Adrenal gland (tissue), 12 donors: ENCODE measurements around the gene HNRNPLL. TPM values are rescaled to one million over a fixed set of nuclear protein-coding genes. Genes with fewer than 3 reads are reported as not detected.

Experiments used
- DNase-seq, 7 donors: peaks; one replicate each; pipeline ENCODE4 v3.0.0-alpha.2; 2019 to 2020
- H3K27ac ChIP-seq, 5 donors: fragments of 200-600 bp; sonication (generic) in 4 of 5; 1 replicate in 3 of 5; 2 replicates in 2 of 5; pipeline versions ENCODE4 v1.5.1 to v1.8.0; 2016 to 2020; ENCODE audit warnings: mild to moderate bottlenecking in 1 of 5
- H3K27me3 ChIP-seq: fragments of 200-600 bp; 2 replicates; pipeline ENCODE4 v1.8.0; 2021
- H3K36me3 ChIP-seq, 2 donors: fragments of 200-600 bp; replicated peaks in 1 of 2; 1 replicate in 1 of 2; 2 replicates in 1 of 2; pipeline versions ENCODE4 v1.5.1 to v1.8.0; 2018 to 2022
- H3K4me1 ChIP-seq, 2 donors: fragments of 200-600 bp; replicated peaks in 1 of 2; 1 replicate in 1 of 2; 2 replicates in 1 of 2; pipeline versions ENCODE4 v1.5.1 to v1.8.0; 2018 to 2021
- H3K4me3 ChIP-seq, 4 donors: fragments of 200-600 bp; sonication (generic) in 3 of 4; one replicate each; pipeline ENCODE4 v1.5.1; 2016 to 2018
- H3K9me3 ChIP-seq, 3 donors: fragments of 200-600 bp; sonication (generic) in 1 of 3; replicated peaks in 1 of 3; 1 replicate in 2 of 3; 2 replicates in 1 of 3; pipeline versions ENCODE4 v1.5.1 to v1.8.0; 2016 to 2021
- POLR2A ChIP-seq, 2 donors: fragments of 450-650 bp; IDR thresholded peaks; one replicate each; pipeline ENCODE4 v1.6.1; 2017; ENCODE audit warnings: antibody characterized with exemption in 2 of 2, mild to moderate bottlenecking in 2 of 2, moderate library complexity in 1 of 2
- WGBS, 4 donors: extraction: QIAGEN DNeasy Blood & Tissue Kit in 2 of 4; methylation state at CpG; one replicate each; pipeline versions ENCODE4 v1.1.5 to v1.1.7; 2013 to 2017; 5-methylcytosine and 5-hydroxymethylcytosine counted together
- intact Hi-C, 2 donors: fragments of 100-400 bp; cut with DNase I; formaldehyde crosslinking; loops; one replicate each; pipeline versions ENCODE4 v1.14.1 to v1.15.0; 2022 to 2023
- polyA plus RNA-seq, 3 donors: library from polyadenylated mRNA; stranded (reverse); fragments of 200-250 nt in 2 of 3; fragments of 350-450 nt in 1 of 3; fragmentation: Illumina TruSeq in 1 of 3; extraction: RNeasy Lipid Tissue Mini Kit (QIAGEN cat#74804) in 1 of 3; gene quantifications; one replicate each; pipeline ENCODE4 v1.2.3, GENCODE V29; 2013 to 2014
- total RNA-seq, 9 donors: library from RNA; depleted of rRNA in 4 of 9; stranded (reverse); fragments of >200 nt in 4 of 9; fragments of 120-200 nt in 1 of 9; fragmentation: NEBNext Ultra II Directional in 1 of 9; extraction: Animal tissue kit (Norgen Biotek cat#: 25700) in 1 of 9; gene quantifications; one replicate each; pipeline versions ENCODE4 v1.1.0 to v1.2.4, GENCODE V29; 2013 to 2023
- TF ChIP-seq, protein P1 (sequence below), 6 experiments: fragments of 450-650 bp in 4 of 6; fragments of 200-600 bp in 2 of 6; sonication (generic) in 1 of 6; IDR thresholded peaks; 1 replicate in 5 of 6; 2 replicates in 1 of 6; pipeline versions ENCODE4 v1.5.1 to v1.8.0; 2016 to 2021; ENCODE audit warnings: antibody characterized with exemption in 6 of 6, mild to moderate bottlenecking in 2 of 6, moderate library complexity in 1 of 6
- donor health status: healthy with polysubstance abuse.
- donor health status: Bipolar disorder and iron deficiency.
- donor health status: DM: yes; HTN: yes; CAD: no.
- donor health status: DM: no; HTN: no; CAD: no.
- donor health status: DM: no; HTN: no; CAD: no.
- donor health status: DM: yes; HTN: yes; CAD: no.

HNRNPLL gene
- total and polyA plus RNA-seq, 12 donors: 19.5 to 75.2 (median 49.4) TPM

DNA sequence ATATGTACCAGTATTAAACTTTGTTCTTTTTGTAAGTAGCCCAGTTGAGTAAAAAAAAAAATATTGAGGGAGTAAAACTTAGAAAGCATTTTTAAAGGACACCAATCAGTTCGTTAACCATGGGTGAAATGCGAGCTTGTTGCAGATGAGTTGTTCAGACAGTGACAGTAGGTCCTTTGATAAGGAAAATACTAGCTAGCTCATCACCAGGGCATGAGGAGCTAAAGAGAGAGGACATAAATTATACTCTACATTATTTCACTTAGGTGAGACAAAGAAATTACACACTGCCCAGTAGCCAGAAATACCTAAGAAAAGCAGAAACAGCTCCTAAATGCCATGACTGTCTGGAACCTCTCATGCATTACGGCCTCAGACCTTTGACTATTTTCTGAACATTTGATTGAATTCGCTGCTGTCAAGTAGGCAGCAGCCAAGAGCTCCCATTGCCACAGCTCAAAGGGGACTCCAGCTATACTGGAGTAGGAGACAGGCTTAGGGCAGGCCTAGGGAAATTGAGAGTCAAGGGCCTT, 2.6 kb upstream of the HNRNPLL start:
- peaks cover 0 to 15% of the 10 kb centered on the region in 2 donors for H3K4me1 ChIP-seq
- no peak overlapping the region for H3K4me3 ChIP-seq
- H3K36me3 ChIP-seq: no peaks in the 10 kb centered on the region
- no peak overlapping the region for H3K27ac ChIP-seq
- intact Hi-C loops: loop anchor here in 1 of 2 donors (10.0 kb wide), 1 partner anchor 69 kb away; no protein-coding TSS in a partner anchor
- TF ChIP-seq, protein P1, sequence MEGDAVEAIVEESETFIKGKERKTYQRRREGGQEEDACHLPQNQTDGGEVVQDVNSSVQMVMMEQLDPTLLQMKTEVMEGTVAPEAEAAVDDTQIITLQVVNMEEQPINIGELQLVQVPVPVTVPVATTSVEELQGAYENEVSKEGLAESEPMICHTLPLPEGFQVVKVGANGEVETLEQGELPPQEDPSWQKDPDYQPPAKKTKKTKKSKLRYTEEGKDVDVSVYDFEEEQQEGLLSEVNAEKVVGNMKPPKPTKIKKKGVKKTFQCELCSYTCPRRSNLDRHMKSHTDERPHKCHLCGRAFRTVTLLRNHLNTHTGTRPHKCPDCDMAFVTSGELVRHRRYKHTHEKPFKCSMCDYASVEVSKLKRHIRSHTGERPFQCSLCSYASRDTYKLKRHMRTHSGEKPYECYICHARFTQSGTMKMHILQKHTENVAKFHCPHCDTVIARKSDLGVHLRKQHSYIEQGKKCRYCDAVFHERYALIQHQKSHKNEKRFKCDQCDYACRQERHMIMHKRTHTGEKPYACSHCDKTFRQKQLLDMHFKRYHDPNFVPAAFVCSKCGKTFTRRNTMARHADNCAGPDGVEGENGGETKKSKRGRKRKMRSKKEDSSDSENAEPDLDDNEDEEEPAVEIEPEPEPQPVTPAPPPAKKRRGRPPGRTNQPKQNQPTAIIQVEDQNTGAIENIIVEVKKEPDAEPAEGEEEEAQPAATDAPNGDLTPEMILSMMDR (IDR thresholded peaks at IDR 0.05): no peak
- no peak for TF ChIP-seq POLR2A (IDR thresholded peaks at IDR 0.05)
- WGBS, 4 donors: 85 to 92% (median 90%) methylated on average over 4 of the region's 4 CpGs
- no peaks in the 10 kb centered on the region for H3K27me3 ChIP-seq
- H3K9me3 ChIP-seq: no peaks in the 10 kb centered on the region
- DNase-seq: no peak

DNA sequence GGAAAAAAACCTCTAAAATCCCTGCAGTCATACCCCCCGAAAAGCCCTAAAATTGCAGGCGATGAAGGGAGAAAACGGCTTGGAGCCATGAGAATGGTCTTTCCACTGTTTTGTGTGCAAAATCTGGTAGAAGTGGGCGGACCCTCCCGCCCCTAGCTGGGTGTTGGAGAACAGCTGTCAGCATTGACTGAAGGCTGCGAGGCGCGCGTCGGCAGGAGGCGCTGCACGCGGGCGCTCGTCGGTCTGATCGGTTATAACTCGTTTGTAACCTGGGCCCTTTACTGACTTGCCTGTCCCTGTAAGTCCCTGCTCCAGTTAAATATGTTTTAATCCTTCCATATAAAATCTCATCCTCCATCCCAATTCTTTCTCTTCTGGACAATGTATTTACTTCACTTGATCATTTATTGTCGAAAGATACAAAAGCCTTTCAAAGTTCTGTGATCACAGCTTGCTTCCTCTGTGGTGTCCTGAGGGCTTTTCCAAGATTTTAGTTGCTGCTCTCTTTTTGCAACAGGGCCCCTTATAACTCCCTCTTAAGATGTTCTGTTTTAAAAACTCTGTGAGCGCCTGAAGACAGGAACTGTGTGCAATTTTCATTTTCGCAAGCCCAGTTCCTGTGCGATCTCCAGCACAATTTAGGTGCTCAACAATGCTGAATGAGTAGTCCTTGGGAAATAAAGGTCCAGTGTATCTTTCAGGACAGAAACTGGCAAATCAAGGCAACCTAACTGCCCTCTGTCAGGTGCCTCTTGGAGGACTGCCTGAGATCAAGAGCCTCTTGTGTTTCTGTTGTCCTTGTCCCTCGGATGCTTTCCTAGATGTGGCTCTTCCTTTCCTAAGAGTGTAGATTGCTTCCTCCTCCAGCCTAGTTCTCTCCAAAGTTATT, 918 bp upstream of the HNRNPLL start:
- TF ChIP-seq POLR2A (IDR thresholded peaks at IDR 0.05): no peak
- TF ChIP-seq, protein P1 (IDR thresholded peaks at IDR 0.05): peak; percentile 77 to 97 (median 84)
- peak overlapping the region in 3 of 4 donors; percentile 46 to 92 (median 91) for H3K4me3 ChIP-seq
- H3K4me1 ChIP-seq: peaks cover 16 to 33% of the 10 kb centered on the region in 2 donors
- H3K36me3 ChIP-seq: no peaks in the 10 kb centered on the region
- no peaks in the 10 kb centered on the region for H3K9me3 ChIP-seq
- intact Hi-C loops: loop anchor here (2.0 to 10.0 kb wide), 3 partner anchors 63 to 144 kb away; partner anchors contain the start of gene GALM (in 1 of the 2)
- peak; percentile 79 to 95 (median 81) for DNase-seq
- WGBS, 4 donors: 14 to 17% (median 15%) methylated on average over 23 of the region's 23 CpGs
- H3K27me3 ChIP-seq: no peaks in the 10 kb centered on the region
- peak overlapping the region; percentile 68 to 99 (median 97) for H3K27ac ChIP-seq

DNA sequence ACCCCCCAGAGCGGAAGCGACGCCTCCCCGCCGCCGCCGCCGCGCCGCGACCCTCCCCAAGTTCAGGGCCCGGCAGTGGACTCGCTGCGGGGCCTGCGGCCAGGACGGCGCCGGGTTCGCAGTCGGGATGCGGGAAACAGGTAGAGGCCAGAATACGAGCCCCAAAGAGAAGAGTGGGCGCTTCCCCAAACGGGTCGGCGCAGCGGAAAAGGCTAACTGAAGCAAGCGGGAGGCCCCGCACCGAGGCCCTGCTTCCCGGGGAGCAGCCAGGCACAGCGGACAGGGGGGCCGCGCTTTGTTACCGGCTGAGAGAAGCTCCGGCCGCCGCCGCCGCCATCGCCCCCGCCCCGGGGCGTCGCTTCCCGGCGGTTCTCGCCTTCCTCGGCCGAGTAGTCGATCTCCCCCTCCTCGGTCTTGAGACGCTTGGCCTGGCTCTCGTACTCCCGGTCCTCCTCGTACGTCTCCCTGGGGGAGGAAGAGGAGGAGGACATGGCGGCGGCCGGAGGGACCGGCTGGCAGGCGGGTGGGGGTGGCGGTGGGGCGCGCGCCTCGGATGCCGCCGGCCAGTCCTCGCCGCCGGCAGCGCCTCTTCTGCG, 494 bp downstream of the HNRNPLL start:
- intact Hi-C loops: loop anchor here (2.0 to 10.0 kb wide), 3 partner anchors 65 to 145 kb away; partner anchors contain the start of gene GALM (in 1 of the 2)
- H3K4me1 ChIP-seq: peaks cover 21 to 47% of the 10 kb centered on the region in 2 donors

More for the DNA sequence above, 494 bp downstream of the HNRNPLL start:
- H3K4me3 ChIP-seq: peak overlapping the region; percentile 71 to 99 (median 92)
- 0 to 1% (median 1%) methylated on average over 24 to 74 of the region's 74 CpGs for WGBS, 4 donors
- no peak for TF ChIP-seq POLR2A (IDR thresholded peaks at IDR 0.05)
- TF ChIP-seq, protein P1 (IDR thresholded peaks at IDR 0.05): no peak
- DNase-seq: peak in 6 of 7 donors; percentile 35 to 74 (median 50)
- peak overlapping the region; percentile 91 to 99 (median 97) for H3K27ac ChIP-seq
- H3K9me3 ChIP-seq: no peaks in the 10 kb centered on the region
- no peaks in the 10 kb centered on the region for H3K36me3 ChIP-seq
- H3K27me3 ChIP-seq: no peaks in the 10 kb centered on the region
